A549 (cell line): ENCODE measurements around the gene TMIGD1. TPM values are rescaled to one million over a fixed set of nuclear protein-coding genes. Genes with fewer than 3 reads are reported as not detected.

ENCODE experiments used
- ATAC-seq, 2 experiments: fragments of 200-7000 bp in 1 of 2; fragments of >200 bp in 1 of 2; cut with Nextera tagmentation in 1 of 2; cut with Tn5 transposase in 1 of 2; 3 replicates each; pipeline versions ENCODE4 v1.8.0 to v1.9.1; 2018 to 2020; ENCODE audit warnings: mild to moderate bottlenecking in 1 of 2, moderate library complexity in 1 of 2
- CTCF ChIA-PET: fragments of 300-600 bp; sonication (Branson Sonifier 250); formaldehyde crosslinking; extraction: SDS; loops from one replicate; lab custom pipeline; 2021; ENCODE audit warnings: antibody characterized with exemption, inconsistent platforms; lab: Yijun Ruan, JAX
- POLR2A ChIA-PET: fragments of 350-600 bp; formaldehyde crosslinking; extraction: SDS; loops from one replicate; lab custom pipeline; 2021; ENCODE audit warnings: antibody characterized with exemption, inconsistent platforms; lab: Yijun Ruan, JAX
- DNase-seq, 2 experiments: peaks; one replicate each; pipeline versions ENCODE4 v3.0.0 to v3.0.0-alpha.2; 2011 to 2016; ENCODE audit warnings: low read depth in 1 of 2, low spot score in 1 of 2
- FAIRE-seq: peaks from 2 replicates; lab custom pipeline; 2011; peaks lifted over from hg19 to GRCh38; lab: Jason Lieb, UNC
- H3K27ac ChIP-seq, 2 experiments: fragments of >200 bp; sonication (Bioruptor Twin); formaldehyde crosslinking; 3 replicates each; pipeline ENCODE4 v1.5.1; 2016 to 2017
- H3K4me1 ChIP-seq: fragments of >200 bp; sonication (Bioruptor Twin); formaldehyde crosslinking; 3 replicates; pipeline ENCODE4 v1.6.1; 2016
- H3K4me2 ChIP-seq: fragments of >200 bp; sonication (Bioruptor Twin); formaldehyde crosslinking; 3 replicates; pipeline ENCODE4 v1.6.1; 2016
- H3K4me3 ChIP-seq: fragments of >200 bp; sonication (Bioruptor Twin); formaldehyde crosslinking; 3 replicates; pipeline ENCODE4 v1.5.1; 2016
- H3K9me3 ChIP-seq: fragments of >200 bp; sonication (Bioruptor Twin); formaldehyde crosslinking; 3 replicates; pipeline ENCODE4 v1.6.1; 2016
- CEBPB ChIP-seq, 2 experiments: fragments of >200 bp in 1 of 2; sonication (Bioruptor Twin) in 1 of 2; formaldehyde crosslinking in 1 of 2; IDR thresholded peaks; 2 replicates each; pipeline ENCODE4 v1.6.1; 2012 to 2016
- MAFK ChIP-seq: fragments of 450-650 bp; IDR thresholded peaks from 2 replicates; pipeline ENCODE4 v1.6.1; 2014; ENCODE audit not compliant: partially characterized antibody
- NPAS2 ChIP-seq: fragments of 250-450 bp; sonication (Bioruptor Pico); IDR thresholded peaks from 2 replicates; pipeline ENCODE4 v1.8.0; 2022; ENCODE audit warnings: mild to moderate bottlenecking, moderate library complexity, borderline replicate concordance
- NR3C1 ChIP-seq: fragments of >200 bp; sonication (Bioruptor Twin); formaldehyde crosslinking; IDR thresholded peaks from 3 replicates; pipeline ENCODE4 v1.6.1; 2017
- PHF8 ChIP-seq: fragments of 200-600 bp; sonication (generic); IDR thresholded peaks from 2 replicates; pipeline ENCODE4 v1.6.1; 2016; ENCODE audit warnings: low read depth, mild to moderate bottlenecking, antibody characterized with exemption, moderate library complexity, borderline replicate concordance
- RAD21 ChIP-seq, 2 experiments: fragments of >200 bp in 1 of 2; sonication (Bioruptor Twin) in 1 of 2; formaldehyde crosslinking in 1 of 2; IDR thresholded peaks in 1 of 2; conservative IDR thresholded peaks in 1 of 2; 2 replicates in 1 of 2; 3 replicates in 1 of 2; pipeline ENCODE4 v1.6.1; 2012 to 2018; ENCODE audit warnings: inconsistent platforms in 1 of 2
- RCOR1 ChIP-seq: fragments of 150-350 bp; IDR thresholded peaks from 2 replicates; pipeline ENCODE4 v1.6.1; 2014; ENCODE audit warnings: antibody characterized with exemption, low read length, low read depth
- ZC3H11A ChIP-seq: fragments of 450-650 bp; IDR thresholded peaks from 2 replicates; pipeline ENCODE4 v1.6.1; 2014; ENCODE audit warnings: antibody characterized with exemption, mild to moderate bottlenecking
- ZNF302 ChIP-seq: fragments of 250-450 bp; sonication (Bioruptor Pico); IDR thresholded peaks from 2 replicates; pipeline ENCODE4 v1.9.0; 2021; ENCODE audit warnings: inconsistent platforms, mild to moderate bottlenecking, moderate library complexity
- ZSCAN20 ChIP-seq: fragments of 250-450 bp; sonication (Bioruptor Pico); IDR thresholded peaks from 2 replicates; pipeline ENCODE4 v1.8.0; 2022; ENCODE audit warnings: mild to moderate bottlenecking, moderate library complexity
- WGBS: methylation state at CpG from one replicate; pipeline ENCODE4 v1.1.6; 2017; ENCODE audit errors: missing lambda C conversion rate; 5-methylcytosine and 5-hydroxymethylcytosine counted together
- polyA plus RNA-seq, 4 experiments: library from polyadenylated mRNA; depleted of rRNA in 3 of 4; stranded (reverse); fragments of >200 nt; fragmentation: RNase III in 1 of 4; extraction: RNeasy Plus Mini Kit Qiagen cat#74134 plus additional on column Dnase treatment in 1 of 4; gene quantifications; 2 replicates in 3 of 4; 3 replicates in 1 of 4; pipeline ENCODE4 v1.2.3, GENCODE V29; 2011 to 2017
- TF ChIP-seq, protein P1 (sequence below): IDR thresholded peaks from 2 replicates; pipeline ENCODE4 v1.6.1; 2012; ENCODE audit warnings: low read depth, borderline replicate concordance
- TF ChIP-seq, protein P2 (sequence below): IDR thresholded peaks from 2 replicates; pipeline ENCODE4 v1.6.1; 2012
- TF ChIP-seq, protein P3 (sequence below): fragments of >200 bp; sonication (Bioruptor Twin); formaldehyde crosslinking; IDR thresholded peaks from 3 replicates; pipeline ENCODE4 v1.5.1; 2016
- TF ChIP-seq, protein P4 (sequence below): fragments of >200 bp; sonication (Bioruptor Twin); formaldehyde crosslinking; IDR thresholded peaks from 3 replicates; pipeline ENCODE4 v1.6.1; 2016
- TF ChIP-seq, protein P5 (sequence below): fragments of 250-450 bp; sonication (Bioruptor Pico); IDR thresholded peaks from 2 replicates; pipeline ENCODE4 v1.5.0; 2021; ENCODE audit warnings: mild to moderate bottlenecking, moderate library complexity, borderline replicate concordance
- TF ChIP-seq, protein P6 (sequence below): fragments of 200-600 bp; sonication (generic); IDR thresholded peaks from 2 replicates; pipeline ENCODE4 v1.6.1; 2016; ENCODE audit warnings: antibody characterized with exemption, mild to moderate bottlenecking, moderate library complexity
- TF ChIP-seq, protein P7 (sequence below): fragments of >200 bp; sonication (Bioruptor Twin); formaldehyde crosslinking; IDR thresholded peaks from 2 replicates; pipeline ENCODE4 v1.6.1; 2016

Gene TMIGD1
- polyA plus RNA-seq, 2 of the 4 experiments (the other 2 are of a cell fraction) = not detected

DNA sequence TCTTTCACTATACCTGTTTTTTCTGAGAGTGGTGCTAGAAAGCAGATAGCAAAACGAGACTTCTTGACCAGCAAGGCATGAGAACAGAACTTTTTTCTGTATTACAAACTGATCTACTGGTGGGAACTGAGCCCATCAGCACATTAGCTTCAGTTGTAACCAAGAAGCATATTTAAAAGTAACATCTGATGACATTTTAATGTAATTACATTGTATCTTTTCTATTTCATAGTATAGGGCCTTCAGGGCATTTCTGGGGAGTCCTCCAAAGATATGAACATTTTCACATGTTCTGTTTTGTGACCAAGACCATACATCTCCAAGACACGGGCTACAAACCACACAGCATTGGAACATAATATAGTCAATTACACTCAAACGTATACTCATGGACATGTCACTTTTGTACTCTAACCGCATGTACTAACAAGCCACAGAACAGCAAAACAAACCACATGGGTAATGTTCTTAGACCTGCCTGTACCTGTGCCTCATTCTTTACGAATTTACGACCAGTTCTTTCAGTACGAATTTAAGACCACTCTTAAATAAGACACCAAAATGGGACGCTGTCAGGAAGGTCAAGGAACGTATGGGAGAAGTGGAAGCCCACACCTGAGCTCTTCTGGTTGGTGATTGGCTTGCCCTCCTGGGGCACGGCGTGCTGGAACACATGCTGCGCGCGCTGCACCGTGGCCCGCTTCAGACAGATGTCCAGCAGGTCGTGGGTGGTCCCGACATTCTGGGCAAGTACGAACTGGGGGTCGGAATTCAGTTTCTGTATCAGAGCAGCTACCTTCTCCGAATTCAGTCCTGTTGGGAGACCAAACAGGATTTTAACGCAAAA lies 42.9 kb downstream of the TMIGD1 start:
- Histone ChIP-seq H3K9me3 (no peaks in the 10 kb centered on the region), H3K4me2 (peak overlapping the region; percentile 85), H3K27ac (peak overlapping the region; percentile 82 to 92), H3K4me3 (peak overlapping the region; percentile 80), H3K4me1 (peaks cover 10% of the 10 kb centered on the region)
- CTCF ChIA-PET = interaction anchor here (0.8 to 2.3 kb wide), 8 partner anchors 11 to 198 kb away, joined by 3 to 16 read pairs (median 4); no protein-coding TSS in a partner anchor
- FAIRE-seq = peak; percentile 23
- POLR2A ChIA-PET = interaction anchor here (0.8 to 1.8 kb wide), 3 partner anchors 8 to 75 kb away, joined by 3 to 8 read pairs (median 4); no protein-coding TSS in a partner anchor
- WGBS = 5% methylated on average over 22 of the region's 22 CpGs
- peak; percentile 60 to 74 for DNase-seq
- no peak for TF ChIP-seq RCOR1
- TF ChIP-seq, protein P1, sequence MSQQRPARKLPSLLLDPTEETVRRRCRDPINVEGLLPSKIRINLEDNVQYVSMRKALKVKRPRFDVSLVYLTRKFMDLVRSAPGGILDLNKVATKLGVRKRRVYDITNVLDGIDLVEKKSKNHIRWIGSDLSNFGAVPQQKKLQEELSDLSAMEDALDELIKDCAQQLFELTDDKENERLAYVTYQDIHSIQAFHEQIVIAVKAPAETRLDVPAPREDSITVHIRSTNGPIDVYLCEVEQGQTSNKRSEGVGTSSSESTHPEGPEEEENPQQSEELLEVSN = peak; percentile 81; the same call in 1 of the 2 replicates
- TF ChIP-seq ZSCAN20 (CRISPR knock-in tag) = no peak
- TF ChIP-seq, protein P2, sequence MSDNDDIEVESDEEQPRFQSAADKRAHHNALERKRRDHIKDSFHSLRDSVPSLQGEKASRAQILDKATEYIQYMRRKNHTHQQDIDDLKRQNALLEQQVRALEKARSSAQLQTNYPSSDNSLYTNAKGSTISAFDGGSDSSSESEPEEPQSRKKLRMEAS = peak; percentile 92
- ATAC-seq = peak; percentile 78 to 86

DNA sequence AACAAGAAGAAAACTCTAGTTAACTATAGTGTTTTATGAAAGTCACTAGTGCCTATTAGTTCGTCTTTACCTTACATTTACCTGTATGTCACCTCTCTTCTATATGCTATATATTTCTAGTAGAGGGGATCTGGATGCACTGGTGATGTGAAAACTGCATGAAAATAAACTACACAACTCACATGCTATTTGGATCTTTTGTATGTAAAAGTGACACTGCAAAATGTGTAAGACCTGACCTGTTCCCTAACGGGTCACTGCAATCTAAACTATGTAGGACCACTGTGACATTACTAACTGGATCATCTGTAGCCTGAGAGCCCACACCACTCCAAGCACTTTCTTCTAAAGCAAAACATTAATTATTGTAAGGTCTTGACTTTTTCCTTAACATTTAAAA lies 43.8 kb downstream of the TMIGD1 start:
- Histone ChIP-seq H3K4me1 (peaks cover 10% of the 10 kb centered on the region), H3K4me2 (peak overlapping the region; percentile 85), H3K27ac (no peak overlapping the region), H3K9me3 (no peaks in the 10 kb centered on the region), H3K4me3 (peak overlapping the region; percentile 80; the same call in 2 of the 3 replicates)
- FAIRE-seq (no peak), DNase-seq (no peak), ATAC-seq (no peak)
- 85% methylated on average over 2 of the region's 2 CpGs for WGBS
- TF ChIP-seq NR3C1 (no peak), MAFK (no peak), NPAS2 (no peak), ZC3H11A (no peak), ZNF302 (CRISPR knock-in tag) (no peak)
- TF ChIP-seq, protein P3, sequence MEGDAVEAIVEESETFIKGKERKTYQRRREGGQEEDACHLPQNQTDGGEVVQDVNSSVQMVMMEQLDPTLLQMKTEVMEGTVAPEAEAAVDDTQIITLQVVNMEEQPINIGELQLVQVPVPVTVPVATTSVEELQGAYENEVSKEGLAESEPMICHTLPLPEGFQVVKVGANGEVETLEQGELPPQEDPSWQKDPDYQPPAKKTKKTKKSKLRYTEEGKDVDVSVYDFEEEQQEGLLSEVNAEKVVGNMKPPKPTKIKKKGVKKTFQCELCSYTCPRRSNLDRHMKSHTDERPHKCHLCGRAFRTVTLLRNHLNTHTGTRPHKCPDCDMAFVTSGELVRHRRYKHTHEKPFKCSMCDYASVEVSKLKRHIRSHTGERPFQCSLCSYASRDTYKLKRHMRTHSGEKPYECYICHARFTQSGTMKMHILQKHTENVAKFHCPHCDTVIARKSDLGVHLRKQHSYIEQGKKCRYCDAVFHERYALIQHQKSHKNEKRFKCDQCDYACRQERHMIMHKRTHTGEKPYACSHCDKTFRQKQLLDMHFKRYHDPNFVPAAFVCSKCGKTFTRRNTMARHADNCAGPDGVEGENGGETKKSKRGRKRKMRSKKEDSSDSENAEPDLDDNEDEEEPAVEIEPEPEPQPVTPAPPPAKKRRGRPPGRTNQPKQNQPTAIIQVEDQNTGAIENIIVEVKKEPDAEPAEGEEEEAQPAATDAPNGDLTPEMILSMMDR = no peak
- TF ChIP-seq, protein P4, sequence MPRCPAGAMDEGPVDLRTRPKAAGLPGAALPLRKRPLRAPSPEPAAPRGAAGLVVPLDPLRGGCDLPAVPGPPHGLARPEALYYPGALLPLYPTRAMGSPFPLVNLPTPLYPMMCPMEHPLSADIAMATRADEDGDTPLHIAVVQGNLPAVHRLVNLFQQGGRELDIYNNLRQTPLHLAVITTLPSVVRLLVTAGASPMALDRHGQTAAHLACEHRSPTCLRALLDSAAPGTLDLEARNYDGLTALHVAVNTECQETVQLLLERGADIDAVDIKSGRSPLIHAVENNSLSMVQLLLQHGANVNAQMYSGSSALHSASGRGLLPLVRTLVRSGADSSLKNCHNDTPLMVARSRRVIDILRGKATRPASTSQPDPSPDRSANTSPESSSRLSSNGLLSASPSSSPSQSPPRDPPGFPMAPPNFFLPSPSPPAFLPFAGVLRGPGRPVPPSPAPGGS = no peak
- POLR2A ChIA-PET = no interaction called here
- CTCF ChIA-PET = no interaction called here

DNA sequence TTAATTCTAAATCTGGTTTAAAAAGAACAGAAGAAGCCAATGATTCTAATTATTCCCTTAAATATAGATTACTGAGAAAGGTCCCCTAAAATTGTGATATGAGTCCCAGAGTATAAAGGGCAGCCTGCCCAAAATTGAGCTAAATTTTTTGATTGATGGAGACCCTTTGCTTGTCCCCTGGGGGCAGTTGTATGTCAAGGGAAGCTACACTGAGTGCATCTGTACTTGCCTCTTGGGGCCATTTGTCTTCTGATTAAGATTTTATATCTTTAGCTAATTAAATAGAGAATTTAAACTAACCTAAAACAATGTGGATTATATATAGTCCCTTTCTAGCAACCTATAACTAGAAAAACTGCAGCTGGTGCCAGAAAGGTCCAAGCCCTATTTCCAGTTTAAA lies 54.7 kb downstream of the TMIGD1 start:
- POLR2A ChIA-PET = no interaction called here
- H3K4me2 ChIP-seq = no peak overlapping the region
- no peak overlapping the region for H3K4me3 ChIP-seq
- no peak for ATAC-seq
- no peak for DNase-seq
- no peak for FAIRE-seq
- CTCF ChIA-PET = interaction anchor here (0.8 to 3.7 kb wide), 10 partner anchors 8 to 175 kb away, joined by 3 to 39 read pairs (median 4); partner anchors contain the start of gene BLMH
- no peaks in the 10 kb centered on the region for H3K9me3 ChIP-seq
- no peak overlapping the region for H3K27ac ChIP-seq
- TF ChIP-seq, protein P5, sequence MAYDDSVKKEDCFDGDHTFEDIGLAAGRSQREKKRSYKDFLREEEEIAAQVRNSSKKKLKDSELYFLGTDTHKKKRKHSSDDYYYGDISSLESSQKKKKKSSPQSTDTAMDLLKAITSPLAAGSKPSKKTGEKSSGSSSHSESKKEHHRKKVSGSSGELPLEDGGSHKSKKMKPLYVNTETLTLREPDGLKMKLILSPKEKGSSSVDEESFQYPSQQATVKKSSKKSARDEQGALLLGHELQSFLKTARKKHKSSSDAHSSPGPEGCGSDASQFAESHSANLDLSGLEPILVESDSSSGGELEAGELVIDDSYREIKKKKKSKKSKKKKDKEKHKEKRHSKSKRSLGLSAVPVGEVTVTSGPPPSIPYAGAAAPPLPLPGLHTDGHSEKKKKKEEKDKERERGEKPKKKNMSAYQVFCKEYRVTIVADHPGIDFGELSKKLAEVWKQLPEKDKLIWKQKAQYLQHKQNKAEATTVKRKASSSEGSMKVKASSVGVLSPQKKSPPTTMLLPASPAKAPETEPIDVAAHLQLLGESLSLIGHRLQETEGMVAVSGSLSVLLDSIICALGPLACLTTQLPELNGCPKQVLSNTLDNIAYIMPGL (CRISPR knock-in tag) = no peak
- no peak for TF ChIP-seq RCOR1
- TF ChIP-seq CEBPB (IDR thresholded peaks at IDR 0.05) = no peak
- no peak for TF ChIP-seq PHF8
- TF ChIP-seq, protein P6, sequence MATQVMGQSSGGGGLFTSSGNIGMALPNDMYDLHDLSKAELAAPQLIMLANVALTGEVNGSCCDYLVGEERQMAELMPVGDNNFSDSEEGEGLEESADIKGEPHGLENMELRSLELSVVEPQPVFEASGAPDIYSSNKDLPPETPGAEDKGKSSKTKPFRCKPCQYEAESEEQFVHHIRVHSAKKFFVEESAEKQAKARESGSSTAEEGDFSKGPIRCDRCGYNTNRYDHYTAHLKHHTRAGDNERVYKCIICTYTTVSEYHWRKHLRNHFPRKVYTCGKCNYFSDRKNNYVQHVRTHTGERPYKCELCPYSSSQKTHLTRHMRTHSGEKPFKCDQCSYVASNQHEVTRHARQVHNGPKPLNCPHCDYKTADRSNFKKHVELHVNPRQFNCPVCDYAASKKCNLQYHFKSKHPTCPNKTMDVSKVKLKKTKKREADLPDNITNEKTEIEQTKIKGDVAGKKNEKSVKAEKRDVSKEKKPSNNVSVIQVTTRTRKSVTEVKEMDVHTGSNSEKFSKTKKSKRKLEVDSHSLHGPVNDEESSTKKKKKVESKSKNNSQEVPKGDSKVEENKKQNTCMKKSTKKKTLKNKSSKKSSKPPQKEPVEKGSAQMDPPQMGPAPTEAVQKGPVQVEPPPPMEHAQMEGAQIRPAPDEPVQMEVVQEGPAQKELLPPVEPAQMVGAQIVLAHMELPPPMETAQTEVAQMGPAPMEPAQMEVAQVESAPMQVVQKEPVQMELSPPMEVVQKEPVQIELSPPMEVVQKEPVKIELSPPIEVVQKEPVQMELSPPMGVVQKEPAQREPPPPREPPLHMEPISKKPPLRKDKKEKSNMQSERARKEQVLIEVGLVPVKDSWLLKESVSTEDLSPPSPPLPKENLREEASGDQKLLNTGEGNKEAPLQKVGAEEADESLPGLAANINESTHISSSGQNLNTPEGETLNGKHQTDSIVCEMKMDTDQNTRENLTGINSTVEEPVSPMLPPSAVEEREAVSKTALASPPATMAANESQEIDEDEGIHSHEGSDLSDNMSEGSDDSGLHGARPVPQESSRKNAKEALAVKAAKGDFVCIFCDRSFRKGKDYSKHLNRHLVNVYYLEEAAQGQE = no peak
- TF ChIP-seq, protein P7, sequence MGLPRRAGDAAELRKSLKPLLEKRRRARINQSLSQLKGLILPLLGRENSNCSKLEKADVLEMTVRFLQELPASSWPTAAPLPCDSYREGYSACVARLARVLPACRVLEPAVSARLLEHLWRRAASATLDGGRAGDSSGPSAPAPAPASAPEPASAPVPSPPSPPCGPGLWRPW = no peak
- no peak for TF ChIP-seq RAD21 (conservative IDR thresholded peaks at IDR 0.05 in 1 of 2, IDR thresholded peaks at IDR 0.05 in 1 of 2)
- no peaks in the 10 kb centered on the region for H3K4me1 ChIP-seq
